ENCODE results near the gene PCP4L1. TPM values are rescaled to one million over a fixed set of nuclear protein-coding genes. Genes with fewer than 3 reads are reported as not detected.
"Not testable (repeated sequence)": the region's sequence is repeated elsewhere in the genome, so short reads cannot be mapped to it uniquely, and the experiment has no call there.

PCP4L1 gene
- total and polyA plus RNA-seq, 2 donors (not counting 1 experiment from before 2014, with no cell fraction given), result not detected

- H3K79me2 ChIP-seq (ENCODE audit: control insufficient read depth, insufficient read depth, low read length), result peaks cover 12% of the 10 kb centered on the region
- no peak overlapping the region for H3K4me2 ChIP-seq (ENCODE audit: extremely low read depth, insufficient read depth, low read length)
- no peak overlapping the region for H3K4me3 ChIP-seq (replicated peaks in 1 of 4; ENCODE audit: control extremely low read depth in 1 of 4, insufficient read depth in 1 of 4, low read depth in 3 of 4, low read length in 4 of 4)
- no peak overlapping the region for H3K9ac ChIP-seq (ENCODE audit: insufficient read depth, low read length)
- peaks cover 13% of the 10 kb centered on the region for H3K4me1 ChIP-seq (ENCODE audit: control insufficient read depth, extremely low read depth, insufficient read depth, low read length)
- H3K9me3 ChIP-seq (ENCODE audit: control insufficient read depth, insufficient read depth, low read depth, low read length), result no peaks in the 10 kb centered on the region
- H2AFZ ChIP-seq (ENCODE audit: low read length), result no peak overlapping the region
- no peak for TF ChIP-seq EZH2 (IDR thresholded peaks at IDR 0.05; ENCODE audit: low read length, missing control alignments)
- TF ChIP-seq CTCF (conservative IDR thresholded peaks at IDR 0.05 in 1 of 2, IDR thresholded peaks at IDR 0.05 in 1 of 2; ENCODE audit: low read depth in 1 of 2, low read length in 2 of 2), result no peak
- no peak for DNase-seq (ENCODE audit: low read depth in 2 of 2)
- no peaks in the 10 kb centered on the region for H4K20me1 ChIP-seq (ENCODE audit: control insufficient read depth, extremely low read depth, insufficient read depth, low read length)
- H3K27ac ChIP-seq (ENCODE audit: insufficient read depth, low read length), result no peak overlapping the region
- no peaks in the 10 kb centered on the region for H3K27me3 ChIP-seq (ENCODE audit: control insufficient read depth, insufficient read depth, low read length)
- no peaks in the 10 kb centered on the region for H3K36me3 ChIP-seq (ENCODE audit: control insufficient read depth, insufficient read depth, low read length)
Measured at GRCh38 chr1:161311595-161312181, 53.1 kb downstream of the PCP4L1 start.

- Histone ChIP-seq H3K4me2 (ENCODE audit: extremely low read depth, insufficient read depth, low read length) (peak overlapping the region; percentile 76), H4K20me1 (ENCODE audit: control insufficient read depth, extremely low read depth, insufficient read depth, low read length) (no peaks in the 10 kb centered on the region), H3K9ac (ENCODE audit: insufficient read depth, low read length) (peak overlapping the region; percentile 90), H3K27me3 (ENCODE audit: control insufficient read depth, insufficient read depth, low read length) (no peaks in the 10 kb centered on the region), H2AFZ (ENCODE audit: low read length) (peak overlapping the region; percentile 40), H3K4me3 (replicated peaks in 1 of 4; ENCODE audit: control extremely low read depth in 1 of 4, insufficient read depth in 1 of 4, low read depth in 3 of 4, low read length in 4 of 4) (peak overlapping the region; percentile 58 to 95 (median 77)), H3K9me3 (ENCODE audit: control insufficient read depth, insufficient read depth, low read depth, low read length) (no peaks in the 10 kb centered on the region), H3K27ac (ENCODE audit: insufficient read depth, low read length) (peak overlapping the region; percentile 91), H3K4me1 (ENCODE audit: control insufficient read depth, extremely low read depth, insufficient read depth, low read length) (peaks cover 3% of the 10 kb centered on the region), H3K36me3 (ENCODE audit: control insufficient read depth, insufficient read depth, low read length) (no peaks in the 10 kb centered on the region), H3K79me2 (ENCODE audit: control insufficient read depth, insufficient read depth, low read length) (peaks cover 12% of the 10 kb centered on the region)
- DNase-seq (ENCODE audit: low read depth in 2 of 2), result no peak
- TF ChIP-seq CTCF (conservative IDR thresholded peaks at IDR 0.05 in 1 of 2, IDR thresholded peaks at IDR 0.05 in 1 of 2; ENCODE audit: low read depth in 1 of 2, low read length in 2 of 2), result no peak
- TF ChIP-seq EZH2 (IDR thresholded peaks at IDR 0.05; ENCODE audit: low read length, missing control alignments), result no peak
Measured at GRCh38 chr1:161313554-161314200, 55.1 kb downstream of the PCP4L1 start.

- Histone ChIP-seq H3K9me3 (ENCODE audit: control insufficient read depth, insufficient read depth, low read depth, low read length) (no peaks in the 10 kb centered on the region), H4K20me1 (ENCODE audit: control insufficient read depth, extremely low read depth, insufficient read depth, low read length) (no peaks in the 10 kb centered on the region), H3K27me3 (ENCODE audit: control insufficient read depth, insufficient read depth, low read length) (no peaks in the 10 kb centered on the region), H3K36me3 (ENCODE audit: control insufficient read depth, insufficient read depth, low read length) (no peaks in the 10 kb centered on the region), H3K4me2 (ENCODE audit: extremely low read depth, insufficient read depth, low read length) (peak within 1 kb of the TSS; percentile 83), H3K4me3 (replicated peaks in 1 of 4; ENCODE audit: control extremely low read depth in 1 of 4, insufficient read depth in 1 of 4, low read depth in 3 of 4, low read length in 4 of 4) (peak within 1 kb of the TSS; percentile 58 to 95 (median 77)), H3K9ac (ENCODE audit: insufficient read depth, low read length) (peak within 1 kb of the TSS; percentile 90), H2AFZ (ENCODE audit: low read length) (peak within 1 kb of the TSS; percentile 57), H3K4me1 (ENCODE audit: control insufficient read depth, extremely low read depth, insufficient read depth, low read length) (peaks cover 3% of the 10 kb centered on the region), H3K79me2 (ENCODE audit: control insufficient read depth, insufficient read depth, low read length) (peaks cover 12% of the 10 kb centered on the region), H3K27ac (ENCODE audit: insufficient read depth, low read length) (peak within 1 kb of the TSS; percentile 91)
- DNase-seq (ENCODE audit: low read depth in 2 of 2), result peak; percentile 86 to 90
- TF ChIP-seq CTCF (conservative IDR thresholded peaks at IDR 0.05 in 1 of 2, IDR thresholded peaks at IDR 0.05 in 1 of 2; ENCODE audit: low read depth in 1 of 2, low read length in 2 of 2) (peak; percentile 40 to 50), EZH2 (IDR thresholded peaks at IDR 0.05; ENCODE audit: low read length, missing control alignments) (no peak)
Measured at GRCh38 chr1:161314201-161314981, 55.8 kb downstream of the PCP4L1 start, which contains the start of gene SDHC. Gene SDHC (plus strand): TSS chr1:161314381. CDS start chr1:161314406, 25 bp downstream.

GRCh38 chr1:161315841-161316674 is 57.5 kb downstream of the PCP4L1 start:
- not testable (repeated sequence) for H3K4me3 ChIP-seq (replicated peaks in 1 of 4; ENCODE audit: control extremely low read depth in 1 of 4, insufficient read depth in 1 of 4, low read depth in 3 of 4, low read length in 4 of 4); H3K9me3 ChIP-seq (ENCODE audit: control insufficient read depth, insufficient read depth, low read depth, low read length); DNase-seq (ENCODE audit: low read depth in 2 of 2); H3K27ac ChIP-seq (ENCODE audit: insufficient read depth, low read length); H3K27me3 ChIP-seq (ENCODE audit: control insufficient read depth, insufficient read depth, low read length); H3K4me1 ChIP-seq (ENCODE audit: control insufficient read depth, extremely low read depth, insufficient read depth, low read length); H3K4me2 ChIP-seq (ENCODE audit: extremely low read depth, insufficient read depth, low read length); H3K9ac ChIP-seq (ENCODE audit: insufficient read depth, low read length); H2AFZ ChIP-seq (ENCODE audit: low read length); H3K36me3 ChIP-seq (ENCODE audit: control insufficient read depth, insufficient read depth, low read length); H4K20me1 ChIP-seq (ENCODE audit: control insufficient read depth, extremely low read depth, insufficient read depth, low read length)
- H3K79me2 ChIP-seq (ENCODE audit: control insufficient read depth, insufficient read depth, low read length), result peaks cover 12% of the 10 kb centered on the region
